Neural cell (in vitro differentiated cells): Measurements from ENCODE around the gene MANBA. TPM values are rescaled to one million over a fixed set of nuclear protein-coding genes. Genes with fewer than 3 reads are reported as not detected.

Source experiments
- H2AFZ ChIP-seq: fragments of 200-600, 300-800 bp; sonication (generic), shearing (Covaris generic); 2 replicates; pipeline ENCODE4 v1.6.0; 2014; ENCODE audit warnings: low read depth, mild to moderate bottlenecking, antibody characterized with exemption, low read length, moderate library complexity
- H3F3A ChIP-seq: fragments of 200-600 bp; shearing (Covaris generic); 2 replicates; pipeline ENCODE4 v1.6.1; 2016; ENCODE audit warnings: mild to moderate bottlenecking, moderate library complexity, mixed read lengths, antibody characterized with exemption, low read length; ENCODE audit not compliant: insufficient read depth, poor library complexity, severe bottlenecking
- H3K27ac ChIP-seq: fragments of 200-600, 300-800 bp; sonication (generic), shearing (Covaris generic); 2 replicates; pipeline ENCODE4 v1.5.1; 2014; ENCODE audit warnings: mild to moderate bottlenecking, low read length, moderate library complexity
- H3K27me3 ChIP-seq: fragments of 300-800, 200-600 bp; sonication (generic), shearing (Covaris generic); 2 replicates; pipeline ENCODE4 v1.6.0; 2014; ENCODE audit warnings: mild to moderate bottlenecking, low read depth, low read length, moderate library complexity; ENCODE audit not compliant: insufficient read depth
- H3K36me3 ChIP-seq: fragments of 300-800, 200-600 bp; sonication (generic), shearing (Covaris generic); 2 replicates; pipeline ENCODE4 v1.5.1; 2014; ENCODE audit warnings: mild to moderate bottlenecking, antibody characterized with exemption, low read length, moderate library complexity; ENCODE audit not compliant: insufficient read depth
- H3K4me2 ChIP-seq: fragments of 300-800, 200-600 bp; sonication (generic), shearing (Covaris generic); 2 replicates; pipeline ENCODE4 v1.6.0; 2014; ENCODE audit warnings: mild to moderate bottlenecking, low read length
- H3K4me3 ChIP-seq: fragments of 300-800, 200-600 bp; sonication (generic), shearing (Covaris generic); 2 replicates; pipeline ENCODE4 v1.5.1; 2014; ENCODE audit warnings: mild to moderate bottlenecking, low read length, moderate library complexity
- H3K79me2 ChIP-seq: fragments of 200-600 bp; shearing (Covaris generic); replicated peaks from 2 replicates; pipeline ENCODE4 v1.6.0; 2014; ENCODE audit warnings: mild to moderate bottlenecking, low read length, moderate library complexity; ENCODE audit not compliant: insufficient read depth
- H3K9ac ChIP-seq: fragments of 300-800, 200-600 bp; sonication (generic), shearing (Covaris generic); 2 replicates; pipeline ENCODE4 v1.6.1; 2016; ENCODE audit warnings: mild to moderate bottlenecking, low read length, mixed read lengths
- H3K9me2 ChIP-seq: fragments of 200-600 bp; shearing (Covaris generic); 2 replicates; pipeline ENCODE4 v1.6.1; 2016; ENCODE audit warnings: mild to moderate bottlenecking, low read length, mixed read lengths; ENCODE audit not compliant: insufficient read depth
- H3K9me3 ChIP-seq: fragments of 200-600, 300-800 bp; sonication (generic), shearing (Covaris generic); 2 replicates; pipeline ENCODE4 v1.6.1; 2016; ENCODE audit warnings: mild to moderate bottlenecking, mixed run types, low read length, moderate library complexity, mixed read lengths
- H4K20me1 ChIP-seq: fragments of 200-600 bp; shearing (Covaris generic); 2 replicates; pipeline ENCODE4 v1.6.1; 2016; ENCODE audit warnings: mild to moderate bottlenecking, mixed run types; ENCODE audit not compliant: insufficient read depth
- CTCF ChIP-seq: fragments of 450-650 bp; IDR thresholded peaks from 2 replicates; pipeline ENCODE4 v1.5.1; 2014; ENCODE audit warnings: antibody characterized with exemption, mild to moderate bottlenecking, moderate library complexity; ENCODE audit not compliant: poor library complexity, severe bottlenecking
- EP300 ChIP-seq: fragments of 450-650 bp; conservative IDR thresholded peaks from 2 replicates; pipeline ENCODE4 v1.6.1; 2014; ENCODE audit warnings: antibody characterized with exemption, mild to moderate bottlenecking, moderate library complexity; ENCODE audit not compliant: poor library complexity, severe bottlenecking
- EZH2 ChIP-seq: fragments of 200-600, 300-800 bp; shearing (Covaris generic), sonication (generic); IDR thresholded peaks from 2 replicates; pipeline ENCODE4 v1.6.1; 2014; ENCODE audit warnings: antibody characterized with exemption, low read length, borderline replicate concordance, mild to moderate bottlenecking; ENCODE audit not compliant: insufficient read depth, poor library complexity, severe bottlenecking
- MXI1 ChIP-seq: fragments of 450-650 bp; conservative IDR thresholded peaks from 2 replicates; pipeline ENCODE4 v1.6.1; 2014; ENCODE audit warnings: antibody characterized with exemption, mild to moderate bottlenecking; ENCODE audit not compliant: poor library complexity, severe bottlenecking
- POLR2AphosphoS5 ChIP-seq: IDR thresholded peaks from 2 replicates; pipeline ENCODE4 v1.6.1; 2012
- RAD21 ChIP-seq: fragments of 450-650 bp; conservative IDR thresholded peaks from 2 replicates; pipeline ENCODE4 v1.6.1; 2014; ENCODE audit warnings: antibody characterized with exemption, mild to moderate bottlenecking, moderate library complexity
- REST ChIP-seq: IDR thresholded peaks from 2 replicates; pipeline ENCODE4 v1.6.1; 2012; ENCODE audit warnings: borderline replicate concordance
- SMC3 ChIP-seq: fragments of 450-650 bp; conservative IDR thresholded peaks from 2 replicates; pipeline ENCODE4 v1.6.1; 2014; ENCODE audit warnings: antibody characterized with exemption, mild to moderate bottlenecking, moderate library complexity; ENCODE audit not compliant: poor library complexity
- TAF1 ChIP-seq: IDR thresholded peaks from 2 replicates; pipeline ENCODE4 v1.6.1; 2012; ENCODE audit warnings: low read depth
- polyA plus RNA-seq: library from polyadenylated mRNA; depleted of rRNA; stranded (reverse); fragments of >200 nt; gene quantifications from 2 replicates; pipeline ENCODE4 v1.2.3, GENCODE V29; 2014

The MANBA gene
- polyA plus RNA-seq, 1 donor from 2014 or later: 43.8 TPM

GRCh38 chr4:102641793-102642192 lies 119.0 kb downstream of the MANBA start:
- Histone ChIP-seq H3K36me3 (no peaks in the 10 kb centered on the region), H3K27ac (no peak overlapping the region), H3K9me2 (no peaks in the 10 kb centered on the region), H3K9ac (no peak overlapping the region), H3K4me2 (no peak overlapping the region), H4K20me1 (no peaks in the 10 kb centered on the region), H3K79me2 (no peaks in the 10 kb centered on the region), H3K4me3 (no peak overlapping the region), H3K27me3 (no peaks in the 10 kb centered on the region), H3F3A (no peaks in the 10 kb centered on the region), H3K9me3 (no peaks in the 10 kb centered on the region), H2AFZ (no peak overlapping the region)
- TF ChIP-seq EP300 (no peak), POLR2AphosphoS5 (no peak), MXI1 (no peak), TAF1 (no peak), CTCF (no peak), EZH2 (no peak), RAD21 (no peak)

- Histone ChIP-seq H3F3A (no peaks in the 10 kb centered on the region), H3K27ac (no peak overlapping the region), H3K79me2 (no peaks in the 10 kb centered on the region), H4K20me1 (no peaks in the 10 kb centered on the region), H2AFZ (no peak overlapping the region), H3K9ac (no peak overlapping the region), H3K4me2 (no peak overlapping the region), H3K27me3 (no peaks in the 10 kb centered on the region), H3K36me3 (no peaks in the 10 kb centered on the region), H3K9me2 (no peaks in the 10 kb centered on the region), H3K9me3 (no peaks in the 10 kb centered on the region), H3K4me3 (no peak overlapping the region)
- TF ChIP-seq CTCF (no peak), EZH2 (no peak), EP300 (no peak), TAF1 (no peak), REST (no peak), SMC3 (no peak), RAD21 (no peak), POLR2AphosphoS5 (no peak), MXI1 (no peak)
Measured at GRCh38 chr4:102640669-102641068, 120.1 kb downstream of the MANBA start.
